Measurements from ENCODE around the gene CHCHD3. TPM values are rescaled to one million over a fixed set of nuclear protein-coding genes. Genes with fewer than 3 reads are reported as not detected.
"Not testable (repeated sequence)": the region's sequence is repeated elsewhere in the genome, so short reads cannot be mapped to it uniquely, and the experiment has no call there.

The CHCHD3 gene
- total and polyA plus RNA-seq, 4 donors, result 25.5 to 37.8 (median 31.8) TPM

- H3K36me3 ChIP-seq (ENCODE audit: control insufficient read depth in 4 of 4, insufficient read depth in 3 of 4, low read depth in 1 of 4, low read length in 3 of 4), result peaks cover 0 to 3% (median 0%) of the 10 kb centered on the region in 4 donors
- H3K4me1 ChIP-seq (ENCODE audit: control insufficient read depth in 4 of 4, insufficient read depth in 4 of 4, low read length in 3 of 4), result no peaks in the 10 kb centered on the region
- TF ChIP-seq MAX (IDR thresholded peaks at IDR 0.05), result no peak
- TF ChIP-seq CTCF (IDR thresholded peaks at IDR 0.05; ENCODE audit: low read depth, low read length, missing input control), result peak; percentile 9
- TF ChIP-seq RAD21 (IDR thresholded peaks at IDR 0.05), result peak; percentile 33 to 66
- no peak overlapping the region for H3K4me3 ChIP-seq (ENCODE audit: low read depth in 1 of 3, low read length in 3 of 3)
- H3K9ac ChIP-seq (ENCODE audit: low read depth in 1 of 2, low read length in 2 of 2), result no peak overlapping the region
- no peak overlapping the region for H3K27ac ChIP-seq (ENCODE audit: low read depth in 1 of 2, low read length in 2 of 2)
- DNase-seq (ENCODE audit: low spot score), result no peak
- peaks cover 0 to 3% (median 1%) of the 10 kb centered on the region in 4 donors for H3K9me3 ChIP-seq (ENCODE audit: control insufficient read depth in 4 of 4, low read length in 3 of 4)
- H3K27me3 ChIP-seq (ENCODE audit: control insufficient read depth in 4 of 4, insufficient read depth in 4 of 4, low read length in 3 of 4), result no peaks in the 10 kb centered on the region
- 88% methylated on average over 4 of the region's 4 CpGs for WGBS
Observed at GRCh38 chr7:132930881-132931280, 151.0 kb downstream of the CHCHD3 start.

GRCh38 chr7:132929944-132930343 is 151.9 kb downstream of the CHCHD3 start:
- 88% methylated on average over 5 of the region's 5 CpGs for WGBS
- DNase-seq (ENCODE audit: low spot score); H3K27ac ChIP-seq (ENCODE audit: low read depth in 1 of 2, low read length in 2 of 2): not testable (repeated sequence)

GRCh38 chr7:132919771-132920170 is 162.1 kb downstream of the CHCHD3 start:
- no peak overlapping the region for H3K27ac ChIP-seq (ENCODE audit: low read depth in 1 of 2, low read length in 2 of 2)
- WGBS, result 97% methylated on average over 4 of the region's 4 CpGs
- H3K4me3 ChIP-seq (ENCODE audit: low read depth in 1 of 3, low read length in 3 of 3), result no peak overlapping the region
- H3K27me3 ChIP-seq (ENCODE audit: control insufficient read depth in 4 of 4, insufficient read depth in 4 of 4, low read length in 3 of 4), result no peaks in the 10 kb centered on the region
- peaks cover 0 to 1% (median 0%) of the 10 kb centered on the region in 4 donors for H3K36me3 ChIP-seq (ENCODE audit: control insufficient read depth in 4 of 4, insufficient read depth in 3 of 4, low read depth in 1 of 4, low read length in 3 of 4)
- no peak for TF ChIP-seq ZBTB33 (IDR thresholded peaks at IDR 0.05)
- TF ChIP-seq JUND (IDR thresholded peaks at IDR 0.05), result no peak
- TF ChIP-seq RXRA (IDR thresholded peaks at IDR 0.05), result no peak
- TF ChIP-seq REST (IDR thresholded peaks at IDR 0.05), result no peak
- no peak for TF ChIP-seq TAF1 (conservative IDR thresholded peaks at IDR 0.05)
- no peak for TF ChIP-seq ATF3 (IDR thresholded peaks at IDR 0.05)
- no peak for TF ChIP-seq HNF4G (IDR thresholded peaks at IDR 0.05)
- TF ChIP-seq YY1 (IDR thresholded peaks at IDR 0.05), result no peak
- TF ChIP-seq HNF4A (conservative IDR thresholded peaks at IDR 0.05), result no peak
- no peak for TF ChIP-seq FOXA2 (IDR thresholded peaks at IDR 0.05)
- TF ChIP-seq FOXA1 (IDR thresholded peaks at IDR 0.05), result no peak
- no peak for TF ChIP-seq EGR1 (IDR thresholded peaks at IDR 0.05; ENCODE audit: low read depth in 2 of 2)
- no peak for TF ChIP-seq NR2F2 (IDR thresholded peaks at IDR 0.05)
- H3K9me3 ChIP-seq (ENCODE audit: control insufficient read depth in 4 of 4, low read length in 3 of 4), result no peaks in the 10 kb centered on the region
- no peak overlapping the region for H3K9ac ChIP-seq (ENCODE audit: low read depth in 1 of 2, low read length in 2 of 2)
- H3K4me1 ChIP-seq (ENCODE audit: control insufficient read depth in 4 of 4, insufficient read depth in 4 of 4, low read length in 3 of 4), result no peaks in the 10 kb centered on the region
- no peak for DNase-seq (ENCODE audit: low spot score)

More at GRCh38 chr7:132929944-132930343, 151.9 kb downstream of the CHCHD3 start:
- H3K9me3 ChIP-seq (ENCODE audit: control insufficient read depth in 4 of 4, low read length in 3 of 4); H3K4me1 ChIP-seq (ENCODE audit: control insufficient read depth in 4 of 4, insufficient read depth in 4 of 4, low read length in 3 of 4); H3K27me3 ChIP-seq (ENCODE audit: control insufficient read depth in 4 of 4, insufficient read depth in 4 of 4, low read length in 3 of 4); H3K36me3 ChIP-seq (ENCODE audit: control insufficient read depth in 4 of 4, insufficient read depth in 3 of 4, low read depth in 1 of 4, low read length in 3 of 4); H3K4me3 ChIP-seq (ENCODE audit: low read depth in 1 of 3, low read length in 3 of 3); H3K9ac ChIP-seq (ENCODE audit: low read depth in 1 of 2, low read length in 2 of 2): not testable (repeated sequence)

Measured in liver (tissue), 9 donors.